Measurements from ENCODE around the gene RPL11.
A peak's percentile ranks its signal among the peaks of the same experiment; 100 is the strongest.

Gene RPL11

DNA sequence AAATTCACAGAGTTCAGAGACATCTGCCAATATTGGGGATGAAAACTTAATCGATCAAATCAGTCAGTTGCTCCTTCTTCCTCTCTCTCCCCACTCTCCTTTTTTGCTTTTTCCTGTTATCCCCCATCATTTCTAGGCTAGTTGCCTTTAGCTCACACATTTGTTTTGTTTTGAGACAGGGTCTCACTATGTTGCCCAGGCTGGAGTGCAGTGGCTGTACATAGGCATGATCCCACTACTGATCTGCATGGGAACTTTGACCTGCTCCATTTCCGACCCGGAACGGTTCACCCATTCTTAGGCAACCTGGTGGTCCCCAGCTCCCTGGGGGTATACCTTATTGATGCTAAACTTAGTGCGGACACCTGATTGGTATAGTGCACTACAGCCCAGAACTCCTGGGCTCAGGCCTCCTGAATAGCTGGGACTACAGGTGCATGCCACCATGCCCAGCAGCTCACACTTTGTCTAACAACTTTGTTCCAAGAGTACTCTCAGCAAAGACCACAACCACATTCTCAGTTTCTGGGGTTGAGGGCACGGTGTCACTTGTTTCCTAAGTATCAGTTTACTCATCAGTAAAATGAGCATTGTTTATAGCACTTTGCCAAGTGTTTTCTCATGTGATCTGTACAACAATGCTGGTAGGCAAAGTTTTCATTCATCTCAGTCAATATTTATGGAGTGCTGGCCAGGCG, 45.0 kb downstream of the RPL11 start:
- no peak for DNase-seq

- no peak for DNase-seq
Observed at GRCh38 chr1:23741609-23742008, 50.0 kb downstream of the RPL11 start.

DNA sequence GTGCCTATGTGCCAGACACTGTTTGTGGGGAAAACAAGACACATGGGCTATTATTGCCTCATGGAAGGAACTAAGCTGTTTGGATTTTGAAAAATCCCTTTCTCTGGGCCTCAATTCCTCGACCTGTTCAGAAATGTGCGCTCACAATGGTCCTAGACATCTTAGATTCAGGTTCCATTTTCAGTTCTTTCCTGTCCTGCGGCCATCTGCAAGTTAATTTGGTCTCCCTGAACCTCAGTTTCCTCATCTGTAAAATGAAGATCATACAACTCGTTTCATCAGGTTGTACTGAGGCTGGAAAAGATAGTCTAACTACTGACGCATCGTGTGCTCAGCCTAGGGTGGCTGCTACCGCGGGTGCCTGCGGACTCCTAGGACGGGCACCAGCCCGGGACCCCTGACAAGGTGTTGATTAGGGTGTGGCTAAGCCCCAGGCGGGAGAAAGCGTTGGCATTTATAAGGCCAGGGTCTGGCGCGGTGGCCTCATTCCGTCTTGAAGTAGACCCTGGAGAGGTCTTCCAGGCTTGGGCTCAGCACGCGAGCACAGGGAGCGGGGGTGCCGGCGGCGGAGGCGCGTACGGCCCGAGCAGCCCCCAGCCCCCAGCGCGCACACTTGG, 51.2 kb downstream of the RPL11 start:
- peak; percentile 17 for DNase-seq

GRCh38 chr1:23743287-23744152, 51.9 kb downstream of the RPL11 start, which contains the start of gene ELOA:
Gene ELOA (plus strand): TSS chr1:23743471. CDS start chr1:23743504, 33 bp downstream.
- DNase-seq: peak; percentile 58

DNA sequence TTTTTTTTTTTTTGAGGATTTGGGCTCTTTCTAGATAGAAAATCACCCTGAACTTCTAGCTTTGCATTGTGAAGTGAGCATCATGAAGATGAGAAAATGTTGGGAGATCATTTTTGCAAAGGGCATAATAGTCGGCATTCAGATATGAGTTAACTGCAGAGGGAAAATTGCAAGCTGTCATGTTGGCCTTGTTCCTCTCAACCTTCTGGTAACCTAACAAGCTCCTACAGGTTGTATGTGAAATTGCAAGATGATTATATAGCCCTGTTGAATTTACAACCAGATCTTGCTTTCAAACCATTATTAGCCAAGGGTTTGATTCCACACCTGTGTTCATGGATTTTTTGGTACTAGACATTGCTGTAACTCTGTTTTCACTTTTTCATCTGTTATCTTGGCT, 53.9 kb downstream of the RPL11 start:
- DNase-seq: no peak
